WERI-Rb-1 (cell line): Measurements from ENCODE around the gene SPNS1.
A peak's percentile ranks its signal among the peaks of the same experiment; 100 is the strongest.
"Not testable (repeated sequence)": the region's sequence is repeated elsewhere in the genome, so short reads cannot be mapped to it uniquely, and the experiment has no call there.

Experiments used
- DNase-seq: peaks from one replicate; pipeline ENCODE4 v3.0.0-alpha.2; 2020
- H3K27ac ChIP-seq: fragments of 250-450 bp; sonication (Bioruptor Pico); 2 replicates; pipeline ENCODE4 v1.5.1; 2020; ENCODE audit warnings: mild to moderate bottlenecking, moderate library complexity
- H3K27me3 ChIP-seq: fragments of 250-450 bp; sonication (Bioruptor Pico); 2 replicates; pipeline ENCODE4 v1.5.1; 2021; ENCODE audit warnings: mild to moderate bottlenecking, low read depth, moderate library complexity; ENCODE audit not compliant: insufficient read depth, severe bottlenecking
- H3K36me3 ChIP-seq: fragments of 250-450 bp; sonication (Bioruptor Pico); 2 replicates; pipeline ENCODE4 v1.5.1; 2020; ENCODE audit warnings: mild to moderate bottlenecking, moderate library complexity
- H3K4me3 ChIP-seq: 2 replicates; pipeline ENCODE4 v1.5.1; 2011; ENCODE audit warnings: low read depth, mild to moderate bottlenecking, control low read depth, low read length
- H3K9me3 ChIP-seq: fragments of 250-450 bp; sonication (Bioruptor Pico); 2 replicates; pipeline ENCODE4 v1.5.1; 2021; ENCODE audit warnings: mild to moderate bottlenecking, moderate library complexity; ENCODE audit not compliant: severe bottlenecking
- CTCF ChIP-seq: IDR thresholded peaks from 2 replicates; pipeline ENCODE4 v1.5.1; 2011; ENCODE audit warnings: low read depth, mild to moderate bottlenecking, control low read depth, inconsistent platforms, low read length

Gene SPNS1

GRCh38 chr16:28936784-28937155, 37.8 kb upstream of the SPNS1 start:
- Histone ChIP-seq H3K27ac (no peak overlapping the region), H3K27me3 (no peaks in the 10 kb centered on the region), H3K36me3 (no peaks in the 10 kb centered on the region), H3K9me3 (no peaks in the 10 kb centered on the region), H3K4me3 (no peak overlapping the region)
- no peak for TF ChIP-seq CTCF
- DNase-seq = no peak

GRCh38 chr16:28937222-28937876, 37.2 kb upstream of the SPNS1 start:
- H3K4me3 ChIP-seq = no peak overlapping the region
- no peaks in the 10 kb centered on the region for H3K27me3 ChIP-seq
- H3K36me3 ChIP-seq = no peaks in the 10 kb centered on the region
- H3K9me3 ChIP-seq = no peaks in the 10 kb centered on the region
- no peak overlapping the region for H3K27ac ChIP-seq
- 0 out of 2 replicates have a peak, but pooled peaks have one; percentile 10 for TF ChIP-seq CTCF
- DNase-seq = peak; percentile 37

GRCh38 chr16:28938721-28939120, 35.9 kb upstream of the SPNS1 start:
- no peak for TF ChIP-seq CTCF
- no peaks in the 10 kb centered on the region for H3K9me3 ChIP-seq
- no peak overlapping the region for H3K4me3 ChIP-seq
- H3K27me3 ChIP-seq = no peaks in the 10 kb centered on the region
- DNase-seq = no peak
- H3K36me3 ChIP-seq = no peaks in the 10 kb centered on the region
- no peak overlapping the region for H3K27ac ChIP-seq

- H3K9me3 ChIP-seq = not testable (repeated sequence)
Observed at GRCh38 chr16:28939825-28940224, 34.8 kb upstream of the SPNS1 start.

GRCh38 chr16:28943281-28943680, 31.3 kb upstream of the SPNS1 start:
- Histone ChIP-seq H3K36me3 (no peaks in the 10 kb centered on the region), H3K9me3 (no peaks in the 10 kb centered on the region), H3K4me3 (no peak overlapping the region), H3K27ac (peak overlapping the region; percentile 83), H3K27me3 (no peaks in the 10 kb centered on the region)
- peak; percentile 76 for DNase-seq
- TF ChIP-seq CTCF = no peak

More at GRCh38 chr16:28939825-28940224, 34.8 kb upstream of the SPNS1 start:
- H3K27ac ChIP-seq, H3K36me3 ChIP-seq, H3K4me3 ChIP-seq, H3K27me3 ChIP-seq, DNase-seq: not testable (repeated sequence)

- Histone ChIP-seq H3K4me3 (no peak overlapping the region), H3K36me3 (no peaks in the 10 kb centered on the region), H3K27ac (peak overlapping the region; percentile 86), H3K9me3 (no peaks in the 10 kb centered on the region), H3K27me3 (no peaks in the 10 kb centered on the region)
- TF ChIP-seq CTCF = no peak
- no peak for DNase-seq
Observed at GRCh38 chr16:28946681-28947080, 27.9 kb upstream of the SPNS1 start.
